Endothelial cell of umbilical vein (primary cell): Measurements from ENCODE around the gene FBXO8.

ENCODE experiments used
- CTCF ChIP-seq, 2 donors: IDR thresholded peaks; 1 replicate in 1 of 2; 2 replicates in 1 of 2; pipeline ENCODE4 v1.5.1; 2011; ENCODE audit warnings: low read length in 2 of 2, mild to moderate bottlenecking in 2 of 2, moderate library complexity in 2 of 2, control low read depth in 1 of 2, inconsistent platforms in 1 of 2, low read depth in 1 of 2; ENCODE audit not compliant: insufficient read depth in 1 of 2; ENCODE audit errors: extremely low read depth in 1 of 2
- EZH2 ChIP-seq: IDR thresholded peaks from 2 replicates; pipeline ENCODE4 v1.6.1; 2012; ENCODE audit warnings: borderline replicate concordance, low read depth, mild to moderate bottlenecking, moderate library complexity, low read length, inconsistent platforms; ENCODE audit not compliant: severe bottlenecking
- FOS ChIP-seq: IDR thresholded peaks from 2 replicates; pipeline ENCODE4 v1.6.1; 2011; ENCODE audit warnings: mild to moderate bottlenecking, low read length, moderate library complexity, borderline replicate concordance; ENCODE audit not compliant: insufficient read depth
- GATA2 ChIP-seq: IDR thresholded peaks from 2 replicates; pipeline ENCODE4 v1.7.0; 2011; ENCODE audit warnings: low read depth, mild to moderate bottlenecking, moderate library complexity, mixed read lengths, low read length; ENCODE audit not compliant: insufficient read length, insufficient read depth
- JUN ChIP-seq: IDR thresholded peaks from 2 replicates; pipeline ENCODE4 v1.6.1; 2011; ENCODE audit warnings: borderline replicate concordance, low read depth; ENCODE audit not compliant: insufficient read length, insufficient read depth
- MAX ChIP-seq: IDR thresholded peaks from 2 replicates; pipeline ENCODE4 v1.6.1; 2011; ENCODE audit not compliant: insufficient read depth, insufficient read length
- MYC ChIP-seq: IDR thresholded peaks from one replicate; pipeline ENCODE4 v1.6.1; 2011; ENCODE audit warnings: mild to moderate bottlenecking, low read depth, low read length
- POLR2A ChIP-seq: IDR thresholded peaks from 2 replicates; pipeline ENCODE4 v1.6.1; 2012; ENCODE audit warnings: low read depth, mild to moderate bottlenecking, control low read depth, low read length
- POLR2AphosphoS5 ChIP-seq: IDR thresholded peaks from 2 replicates; pipeline ENCODE4 v1.6.1; 2012; ENCODE audit warnings: low read depth, mild to moderate bottlenecking, control low read depth, low read length, moderate library complexity; ENCODE audit not compliant: insufficient read depth

- TF ChIP-seq CTCF (IDR thresholded peaks at IDR 0.05; ENCODE audit: extremely low read depth in 1 of 2, insufficient read depth in 1 of 2, low read depth in 1 of 2, low read length in 2 of 2) = no peak
- TF ChIP-seq POLR2AphosphoS5 = no peak
- no peak for TF ChIP-seq POLR2A
- TF ChIP-seq FOS = no peak
- TF ChIP-seq MAX = no peak
- TF ChIP-seq JUN = no peak
- no peak for TF ChIP-seq EZH2
- no peak for TF ChIP-seq MYC
- no peak for TF ChIP-seq GATA2
Measured at GRCh38 chr4:174265916-174266315, 17.6 kb downstream of the FBXO8 start.
